ENCODE measurements around the gene COL8A2.
"Not testable (repeated sequence)": the region's sequence is repeated elsewhere in the genome, so short reads cannot be mapped to it uniquely, and the experiment has no call there.

The COL8A2 gene

DNA sequence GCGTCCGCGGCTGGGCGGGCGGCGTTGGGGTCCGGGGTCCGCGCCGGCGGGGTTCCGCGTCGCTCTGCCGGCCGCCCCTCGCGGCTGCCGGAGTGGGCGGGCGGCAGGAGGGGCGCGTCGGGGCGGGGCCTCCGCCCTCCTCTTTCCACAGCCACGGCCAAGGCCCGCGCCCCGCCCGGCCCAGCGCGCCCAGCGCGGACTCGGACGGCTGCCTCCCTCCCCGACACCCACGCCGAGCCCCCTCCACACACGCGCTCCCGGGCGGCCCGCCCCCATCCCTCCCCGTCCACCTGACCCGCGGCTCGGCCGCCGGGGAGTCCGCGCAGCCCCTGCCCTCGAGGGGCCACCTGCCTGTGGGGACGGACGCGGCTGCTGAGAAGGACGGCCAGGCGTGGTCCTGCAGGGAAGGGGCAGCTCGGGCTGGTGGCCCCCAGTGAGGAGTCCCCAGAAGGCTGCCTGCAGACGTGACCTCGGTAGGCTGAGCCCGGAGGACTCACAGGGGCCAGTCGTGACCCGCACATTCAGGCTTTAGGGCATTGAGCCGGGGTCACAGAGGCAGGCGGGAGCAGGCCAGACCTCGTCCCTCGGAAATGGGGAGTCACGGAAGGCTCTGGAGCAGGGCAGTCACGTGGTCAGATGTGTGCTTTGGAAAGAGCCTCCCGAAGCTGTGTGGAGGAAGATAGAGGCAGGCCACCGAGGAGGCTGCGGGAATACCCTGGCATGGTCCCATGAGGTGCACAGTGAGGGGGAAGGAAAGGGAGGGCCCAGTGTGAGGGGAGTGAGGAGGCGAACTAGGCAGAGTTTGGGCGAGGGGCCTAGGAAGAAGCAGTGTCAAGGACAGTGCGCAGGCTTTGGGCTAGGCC, at the start of gene COL8A2:
Gene COL8A2 (minus strand): TSS at position 94 of the 863 bp plus-strand sequence. CDS start 24,980 bp downstream, outside the sequence.
- no peak for DNase-seq (ENCODE audit: low read depth)

DNA sequence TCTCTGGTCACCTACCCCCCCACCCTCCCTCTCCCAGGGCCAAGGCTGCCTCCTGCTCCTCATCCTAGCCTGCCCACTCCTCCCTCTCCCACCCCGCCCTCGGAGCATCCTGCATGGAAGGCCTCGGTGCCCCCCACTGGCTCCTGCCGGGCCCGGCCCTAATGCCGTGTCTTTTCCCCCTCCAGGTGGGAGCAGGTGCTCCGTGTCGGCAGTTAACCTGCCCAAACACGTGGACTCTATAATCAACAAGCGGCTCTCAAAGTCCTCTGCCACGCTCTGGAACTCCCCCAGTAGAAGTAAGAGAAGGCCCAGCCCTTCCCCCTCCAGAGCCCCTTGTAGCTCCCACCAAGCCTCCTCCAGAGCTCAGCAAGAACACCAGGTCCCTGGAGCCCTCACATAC, 49.7 kb upstream of the COL8A2 start:
- DNase-seq (ENCODE audit: low read depth) = no peak

DNA sequence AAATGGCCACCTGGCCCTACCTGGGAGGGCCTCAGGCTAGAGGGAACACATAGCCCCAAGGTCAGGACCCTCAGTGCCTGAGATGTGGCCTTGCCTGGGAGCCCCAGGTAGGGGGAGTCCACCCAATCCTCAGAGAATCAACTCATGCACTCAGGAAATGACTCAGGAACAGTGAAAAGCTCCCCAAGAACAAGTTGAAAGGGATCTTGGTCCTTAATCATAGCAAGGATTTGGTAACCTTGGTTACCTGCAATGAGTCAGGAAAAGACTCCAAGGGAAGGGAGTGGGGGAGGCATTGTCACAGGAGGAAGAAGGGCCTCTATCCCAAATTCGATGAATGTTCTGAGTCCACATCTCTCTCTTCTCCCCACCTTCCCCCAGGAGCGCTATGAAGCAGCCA, 48.0 kb upstream of the COL8A2 start:
- DNase-seq (ENCODE audit: low read depth) = no peak

DNA sequence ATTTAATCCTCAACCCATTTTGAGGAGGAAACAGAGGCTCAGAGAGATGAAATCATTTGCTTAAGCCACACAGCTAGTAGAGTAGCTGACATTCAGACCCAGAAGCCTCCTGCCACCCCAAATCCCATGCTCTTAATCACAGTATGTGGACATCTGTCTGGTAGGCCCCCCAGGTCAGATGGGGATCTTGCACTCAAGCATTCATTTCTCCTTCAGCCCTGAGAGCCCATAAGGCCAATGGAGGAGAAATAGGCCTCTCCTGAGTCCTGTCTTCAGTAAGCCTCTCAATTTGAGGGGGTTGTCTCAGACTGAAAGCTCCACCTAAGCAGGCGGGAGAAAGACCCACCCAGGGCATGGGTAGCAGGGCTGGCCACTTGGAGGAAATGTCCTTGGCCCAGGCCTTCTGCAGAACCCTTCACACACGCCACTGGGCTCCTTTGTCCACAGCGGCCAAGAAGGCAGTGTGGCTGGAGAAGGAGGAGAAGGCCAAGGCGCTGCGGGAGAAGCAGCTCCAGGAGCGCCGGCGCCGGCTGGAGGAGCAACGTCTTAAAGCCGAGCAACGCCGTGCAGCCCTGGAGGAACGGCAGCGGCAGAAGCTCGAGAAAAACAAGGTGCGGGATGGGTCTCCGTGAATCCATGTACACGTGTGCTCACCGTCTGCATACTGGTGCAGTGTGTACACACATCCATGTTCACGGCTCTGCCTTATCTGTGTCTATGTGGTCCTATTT, 47.2 kb upstream of the COL8A2 start:
- no peak for DNase-seq (ENCODE audit: low read depth)

DNA sequence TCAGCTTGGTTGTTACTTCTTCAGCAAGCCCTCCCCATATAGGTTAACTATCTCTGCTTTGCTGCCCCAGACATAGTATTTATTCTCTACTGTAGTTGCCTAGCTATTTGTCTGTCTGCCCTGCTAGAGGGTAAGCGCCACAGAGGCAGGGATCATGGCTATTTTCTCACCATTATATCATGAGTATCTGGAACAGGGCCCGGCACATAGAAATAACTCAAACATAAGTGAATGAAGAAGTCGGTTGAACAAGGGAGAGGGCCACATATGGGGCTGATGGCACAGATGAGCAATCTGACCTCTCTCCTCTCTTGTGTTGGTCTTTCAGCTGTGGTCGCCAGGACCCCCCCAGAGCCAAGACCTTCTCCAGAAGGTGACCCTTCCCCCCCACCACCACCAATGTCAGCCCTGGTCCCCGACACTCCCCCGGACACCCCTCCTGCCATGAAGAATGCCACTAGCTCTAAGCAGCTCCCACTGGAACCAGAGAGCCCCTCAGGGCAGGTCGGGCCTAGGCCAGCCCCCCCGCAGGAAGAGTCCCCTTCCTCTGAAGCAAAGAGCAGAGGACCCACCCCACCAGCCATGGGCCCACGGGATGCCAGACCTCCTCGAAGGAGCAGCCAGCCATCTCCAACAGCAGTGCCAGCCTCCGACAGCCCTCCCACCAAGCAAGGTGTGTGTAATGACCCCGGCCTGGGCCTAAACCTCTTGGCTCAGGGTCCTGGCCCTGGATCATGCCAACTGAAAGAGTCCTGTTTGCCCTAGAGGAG, 45.8 kb upstream of the COL8A2 start:
- DNase-seq (ENCODE audit: low read depth) = no peak

DNA sequence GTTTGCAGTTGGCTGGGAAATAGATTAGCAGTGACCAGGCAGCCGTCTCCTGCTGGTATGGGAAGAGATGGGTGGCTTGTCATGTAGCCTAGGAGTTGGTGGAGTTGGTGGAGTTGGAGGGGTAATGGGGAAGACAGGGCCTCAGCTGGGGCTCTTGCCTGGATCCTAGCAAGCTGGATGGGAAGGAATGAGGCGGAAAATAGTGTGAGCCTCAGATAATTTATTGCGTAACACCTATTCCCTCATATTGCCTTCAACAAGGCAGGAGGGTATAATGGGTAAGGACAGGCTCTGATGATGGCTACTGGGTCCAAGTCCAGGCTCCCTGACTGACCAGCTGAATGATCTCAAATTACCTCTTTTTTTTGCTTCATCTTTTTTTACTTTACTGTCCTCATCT, 43.5 kb upstream of the COL8A2 start:
- DNase-seq (ENCODE audit: low read depth) = no peak

DNA sequence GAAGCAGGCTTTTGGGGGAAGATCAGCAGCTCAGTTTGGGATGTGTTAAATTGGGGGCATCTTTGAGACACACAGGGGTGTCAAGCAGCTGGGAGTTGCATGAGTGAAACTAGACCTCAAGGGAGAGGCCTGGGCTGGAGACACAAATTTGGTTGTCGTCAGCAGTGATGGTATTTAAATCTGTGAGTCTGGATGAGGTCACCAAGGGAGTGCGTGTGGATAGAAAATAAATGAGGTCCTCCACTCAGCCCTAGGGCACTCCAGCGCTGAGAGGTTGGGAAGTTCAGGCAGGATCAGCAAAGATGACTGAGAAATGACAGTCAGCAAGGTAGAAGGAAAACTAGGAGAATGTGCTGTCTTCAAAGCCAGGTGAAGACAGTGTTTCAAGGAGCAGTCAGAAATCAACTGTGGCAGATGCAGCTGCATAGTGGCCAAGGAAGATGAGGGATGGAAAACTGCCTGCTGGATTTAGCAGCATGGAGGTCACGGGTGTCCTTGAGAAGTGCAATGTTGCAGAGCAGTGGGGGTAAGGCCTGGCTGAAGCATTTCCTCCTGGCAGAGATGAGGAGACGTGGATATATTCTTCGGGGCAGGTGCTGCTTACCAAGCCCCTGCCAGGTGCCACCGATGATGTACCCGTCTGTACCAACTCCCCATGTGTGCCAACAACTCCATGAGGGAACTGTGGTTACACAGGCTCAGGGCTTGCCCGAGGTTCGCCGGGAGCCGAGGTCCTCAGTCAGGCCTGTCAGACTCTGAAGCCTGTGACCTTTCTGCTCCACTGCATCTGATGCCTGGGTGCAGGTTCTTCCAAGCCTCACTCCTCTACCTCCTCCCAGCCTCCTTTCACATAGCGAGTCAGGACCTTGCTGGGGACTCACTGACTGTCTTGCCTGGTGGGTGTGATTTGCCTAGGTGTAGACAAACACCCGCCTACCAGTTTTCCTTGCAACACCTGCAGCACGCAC, 42.2 kb upstream of the COL8A2 start:
- DNase-seq (ENCODE audit: low read depth) = no peak

DNA sequence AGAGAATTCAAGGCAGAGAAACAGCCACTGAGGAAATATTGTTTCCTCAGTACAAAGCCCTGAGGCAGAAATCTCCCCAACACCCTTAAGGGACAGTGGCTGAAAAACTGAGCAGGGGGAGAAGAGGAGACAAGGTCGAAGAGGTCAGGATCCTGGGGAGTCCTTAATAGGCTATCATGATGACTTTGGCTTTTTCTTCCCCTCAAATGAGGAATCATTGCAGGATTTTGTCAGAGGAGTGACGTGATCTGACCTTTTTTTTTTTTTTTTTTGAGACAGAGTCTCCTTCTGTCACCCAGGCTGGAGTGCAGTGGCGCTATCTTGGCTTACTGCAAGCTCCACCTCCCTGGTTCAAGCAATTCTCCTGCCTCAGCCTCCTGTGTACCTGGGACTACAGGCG, 41.1 kb upstream of the COL8A2 start:
- DNase-seq (ENCODE audit: low read depth) = no peak

DNA sequence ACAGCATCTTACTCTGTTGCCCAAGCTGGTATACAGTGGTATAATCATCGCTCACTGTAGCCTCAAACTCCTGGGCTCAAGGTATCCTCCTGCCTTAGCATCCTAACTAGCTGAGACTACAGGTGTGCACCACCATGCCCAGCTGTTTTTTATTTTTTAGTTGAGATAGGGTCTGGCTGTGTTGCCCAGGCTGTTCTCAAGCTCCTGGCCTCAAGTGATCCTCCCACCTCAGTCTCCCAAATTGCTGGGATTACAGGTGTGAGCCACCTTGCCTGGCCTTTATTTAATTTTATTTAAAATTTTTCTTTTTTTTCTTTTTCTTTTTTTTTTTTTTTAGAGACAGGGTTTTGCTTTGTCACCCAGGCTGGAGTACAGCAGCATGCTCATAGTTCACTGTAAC, 40.1 kb upstream of the COL8A2 start:
- no peak for DNase-seq (ENCODE audit: low read depth)

DNA sequence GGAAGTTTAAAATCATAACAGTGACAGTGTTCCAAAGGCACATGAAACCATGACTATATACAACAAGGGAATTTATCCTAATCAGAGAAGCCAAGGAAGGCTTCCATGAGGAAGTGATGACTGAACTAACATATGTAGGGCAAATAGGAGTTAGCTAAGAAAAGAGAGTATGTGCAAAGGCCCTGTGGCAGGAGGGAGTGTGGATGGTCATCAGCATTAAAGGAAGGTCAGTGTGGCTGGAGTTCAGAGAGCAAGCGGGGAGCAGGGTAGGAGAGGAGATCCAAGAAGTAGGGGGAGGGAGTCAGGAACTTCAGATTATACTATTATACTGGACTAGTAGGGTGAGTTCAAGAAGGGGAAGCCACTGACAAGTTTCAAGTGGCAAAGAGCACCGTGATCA, 39.3 kb upstream of the COL8A2 start:
- DNase-seq (ENCODE audit: low read depth) = no peak

DNA sequence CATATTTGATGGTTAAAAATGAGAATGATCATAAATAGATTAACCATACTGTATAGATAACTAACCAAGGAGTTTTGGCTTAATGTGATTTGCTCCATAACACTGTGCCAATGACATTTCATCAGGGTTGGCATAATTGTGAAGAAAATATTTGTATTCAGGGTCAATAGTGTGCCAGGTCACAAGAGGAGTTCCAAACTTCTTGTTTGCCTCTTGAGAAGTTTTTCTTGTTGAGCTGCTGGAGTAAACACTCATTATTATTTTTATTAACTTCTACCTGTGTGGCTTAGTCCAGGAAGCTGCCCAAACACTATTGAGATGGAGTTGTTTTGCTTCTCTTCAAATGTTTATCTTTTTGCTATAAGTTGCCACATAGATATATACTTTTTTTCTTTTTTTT, 38.4 kb upstream of the COL8A2 start:
- no peak for DNase-seq (ENCODE audit: low read depth)

DNA sequence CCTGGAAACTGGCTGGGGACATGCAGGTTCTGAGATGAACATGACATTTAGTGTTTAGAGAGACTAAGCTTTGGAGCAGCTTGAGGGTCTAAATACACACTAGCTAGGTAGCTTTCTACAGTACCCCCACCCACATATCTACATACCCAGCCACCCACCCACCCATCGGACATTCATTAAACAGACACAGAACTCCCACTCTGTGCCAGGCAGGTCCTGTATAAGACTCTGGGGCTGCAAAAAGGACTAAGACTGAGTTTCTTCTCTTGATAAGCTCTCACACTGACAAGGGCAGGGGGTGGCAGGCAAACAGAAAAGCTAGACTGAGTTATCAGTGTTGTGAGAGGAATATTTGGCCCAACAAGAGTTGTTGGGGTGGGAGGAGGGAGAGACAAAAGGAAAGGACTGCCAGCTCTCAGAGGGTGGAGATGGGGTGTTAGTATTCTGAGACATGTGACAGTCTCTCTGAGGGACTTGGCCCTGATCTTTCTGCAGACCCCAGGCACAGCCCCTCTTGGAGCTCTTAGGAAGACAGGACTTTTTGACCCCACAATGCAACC, 37.7 kb upstream of the COL8A2 start:
- no peak for DNase-seq (ENCODE audit: low read depth)

DNA sequence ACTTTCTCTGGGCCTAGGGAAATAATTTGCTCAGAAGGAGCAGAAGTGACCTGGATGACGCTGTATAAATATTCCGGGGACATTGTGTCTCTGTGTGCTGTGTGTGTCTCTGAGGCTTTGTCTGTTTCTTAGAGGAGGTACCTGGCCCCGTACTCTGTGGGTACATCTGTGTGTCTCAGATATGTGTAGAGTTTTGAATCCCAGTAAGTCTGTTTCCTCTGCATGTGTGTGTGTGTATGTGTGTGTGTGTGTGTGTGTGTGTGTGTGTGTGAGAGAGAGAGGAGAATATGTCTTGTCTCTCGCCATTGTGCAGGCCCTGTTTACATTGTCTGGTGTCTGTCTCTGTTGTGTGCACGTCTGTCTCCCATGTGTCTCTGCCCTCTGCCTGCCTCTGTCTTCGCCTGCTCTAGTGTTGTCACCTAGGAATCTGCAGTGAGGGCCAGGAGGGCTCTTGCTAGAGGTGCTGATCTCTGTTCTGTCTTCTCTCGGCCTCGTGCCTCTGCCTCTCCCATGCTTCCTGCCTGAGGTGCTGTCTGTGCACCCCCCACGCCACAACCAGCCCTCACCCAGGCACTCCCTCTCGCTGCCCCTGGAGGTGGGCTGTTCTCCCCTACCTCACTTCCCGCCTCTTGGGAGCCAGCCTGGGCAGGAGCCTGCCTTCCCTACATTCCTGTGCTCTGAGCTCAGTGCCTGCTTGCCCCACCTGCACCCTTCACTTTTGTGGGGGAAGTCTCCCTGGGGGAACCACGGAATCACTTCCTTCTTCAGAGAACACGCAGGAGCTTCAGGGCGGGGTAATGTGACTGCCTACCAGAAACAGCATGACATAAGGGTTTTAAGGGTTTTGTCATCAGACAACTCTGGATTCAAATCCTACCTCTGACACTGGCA, 36.9 kb upstream of the COL8A2 start:
- DNase-seq (ENCODE audit: low read depth) = no peak

DNA sequence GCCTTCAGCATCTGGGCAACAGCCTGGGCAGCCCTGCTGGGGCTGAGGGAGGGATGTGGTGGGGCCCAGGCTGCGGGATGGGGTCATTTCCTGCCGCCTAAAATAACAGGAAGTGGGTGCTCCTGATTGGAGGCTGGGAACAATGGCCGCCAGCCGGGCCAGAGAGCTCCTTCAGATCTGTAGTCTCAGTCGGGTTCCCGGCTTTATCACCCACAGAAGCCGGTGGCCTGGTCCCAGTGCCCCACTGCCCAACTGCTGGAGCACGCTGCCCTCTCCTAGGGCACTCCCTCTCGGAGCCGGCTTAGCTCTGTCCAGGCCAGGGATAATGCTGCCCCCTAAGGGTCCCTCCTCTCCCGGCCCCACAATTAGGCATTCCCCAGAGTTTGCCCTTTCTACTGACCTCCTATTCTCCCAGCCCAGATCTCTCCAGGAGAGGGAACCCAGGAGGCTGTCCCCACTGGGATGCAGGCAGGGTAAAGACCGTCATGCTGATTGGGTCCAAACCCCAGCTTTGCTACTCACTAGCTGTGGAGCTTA, 36.0 kb upstream of the COL8A2 start:
- no peak for DNase-seq (ENCODE audit: low read depth)

DNA sequence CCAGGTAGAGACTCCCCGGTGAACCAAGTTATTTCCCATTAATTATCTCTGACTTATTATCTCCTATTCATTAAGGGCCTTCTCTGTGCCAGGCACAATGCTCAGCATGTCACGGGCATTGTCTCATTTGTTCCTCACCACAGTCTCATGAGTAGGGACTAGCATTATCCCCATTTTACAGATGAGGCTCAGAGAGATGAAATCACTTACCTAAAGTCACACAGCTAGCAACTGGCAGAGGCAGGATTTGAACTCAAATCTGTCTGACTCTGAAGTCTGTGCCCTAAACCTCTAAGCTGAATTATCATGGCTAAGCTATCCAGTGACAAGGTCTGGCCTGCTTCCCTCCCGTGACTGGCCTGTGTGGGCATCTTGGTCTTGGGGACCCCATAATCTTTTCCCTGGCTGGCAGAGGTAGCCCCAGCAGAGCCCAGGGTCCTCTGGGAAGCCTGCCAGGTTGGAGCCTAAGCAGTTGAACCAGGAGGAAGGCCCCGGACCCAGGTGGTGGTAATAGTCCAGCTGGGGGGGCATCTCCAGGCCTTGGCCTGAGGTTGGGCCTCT, 35.4 kb upstream of the COL8A2 start:
- no peak for DNase-seq (ENCODE audit: low read depth)

DNA sequence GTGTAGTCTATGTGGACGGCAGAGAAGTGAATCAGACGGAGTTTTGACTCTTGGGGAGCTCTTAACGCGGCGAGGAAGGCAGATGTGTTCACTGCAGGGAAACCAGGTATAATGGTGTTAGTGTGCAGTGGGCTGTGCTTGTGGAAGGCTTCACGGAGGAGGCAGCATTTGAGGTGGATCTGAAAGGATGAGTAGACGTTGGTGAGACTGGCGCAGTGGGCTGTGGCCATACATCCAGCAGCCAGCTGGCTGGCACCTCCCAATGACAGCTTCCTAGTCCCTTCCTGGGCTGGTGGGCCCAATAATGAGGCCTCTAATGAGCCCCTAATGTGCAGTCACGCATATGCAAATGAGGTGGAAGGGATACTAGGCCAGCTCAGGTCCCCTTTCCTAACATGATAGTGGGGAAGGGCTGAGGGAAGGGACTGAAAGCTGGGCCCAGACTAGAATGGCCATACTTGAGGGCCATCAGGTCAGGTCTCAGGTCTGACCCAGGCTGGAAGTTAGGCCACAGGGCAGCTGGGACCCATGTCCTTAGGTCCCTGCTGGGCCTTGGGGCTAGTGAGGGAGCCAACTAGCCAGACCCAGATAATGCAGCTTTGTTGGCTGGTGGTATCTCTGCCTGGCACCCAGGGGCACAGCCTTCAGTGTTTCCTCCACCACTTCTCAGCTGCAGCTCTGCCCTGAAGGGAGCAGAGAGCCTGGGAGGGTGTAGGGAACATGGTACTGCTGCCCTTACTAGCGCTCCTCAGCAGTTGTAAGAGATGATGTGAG, 34.8 kb upstream of the COL8A2 start:
- no peak for DNase-seq (ENCODE audit: low read depth)

DNA sequence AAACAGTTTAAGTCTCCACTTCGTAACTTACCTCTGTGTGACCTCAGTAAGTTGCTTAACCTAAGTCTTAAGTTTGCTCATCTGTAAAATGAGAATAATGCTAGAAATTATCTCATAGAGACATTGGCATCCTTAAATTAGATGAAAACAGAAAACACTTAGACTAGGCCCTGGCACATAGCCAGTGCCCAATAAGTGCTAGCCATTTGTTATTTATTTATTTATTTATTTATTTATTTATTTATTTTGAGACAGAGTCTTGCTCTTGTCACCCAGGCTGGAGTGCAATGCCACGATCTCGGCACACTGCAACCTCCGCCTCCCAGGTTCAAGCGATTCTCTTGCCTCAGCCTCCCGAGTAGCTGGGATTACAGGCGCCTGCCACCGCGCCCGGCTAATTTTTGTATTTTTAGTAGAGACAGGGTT, 33.8 kb upstream of the COL8A2 start:
- DNase-seq (ENCODE audit: low read depth) = not testable (repeated sequence)

DNA sequence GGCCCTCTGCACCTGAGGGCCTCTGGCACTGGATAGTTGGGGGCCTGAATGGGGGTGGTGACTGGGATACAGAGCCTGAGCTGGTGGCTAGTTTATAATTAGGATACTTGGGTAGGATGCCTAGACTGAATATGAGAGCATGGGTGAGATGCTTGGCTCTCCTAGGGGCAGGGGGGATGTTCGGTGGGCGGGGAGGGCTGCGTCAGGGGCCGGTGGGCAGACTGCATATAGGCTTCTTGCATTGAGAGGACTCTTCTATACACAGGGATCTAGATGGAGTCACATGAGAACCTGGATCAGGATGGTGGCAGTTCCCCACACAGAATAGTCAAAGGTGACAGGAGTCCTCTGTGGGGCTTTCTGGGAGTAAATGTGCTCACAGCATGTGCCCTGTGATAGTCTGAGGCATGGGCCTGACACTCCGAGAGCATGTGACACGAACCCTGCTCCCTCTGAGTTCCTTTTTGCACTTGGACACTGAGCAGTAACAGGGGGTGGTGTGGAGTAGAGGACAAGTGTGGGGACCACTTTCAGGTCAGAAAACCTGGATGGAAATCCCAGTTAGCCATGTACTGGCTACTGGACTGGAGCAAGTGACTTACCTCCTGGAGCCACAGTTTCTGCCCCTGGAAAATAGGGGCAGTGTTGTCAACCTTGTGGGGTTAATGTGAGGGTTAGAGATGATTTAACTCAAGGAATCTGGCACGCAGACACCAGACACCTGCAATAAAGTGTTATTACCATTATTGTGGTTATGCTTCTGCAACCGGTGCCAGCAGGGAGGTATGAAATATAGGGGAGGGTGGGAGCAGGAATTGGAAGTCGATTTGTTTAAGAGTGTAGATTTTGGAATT, 33.2 kb upstream of the COL8A2 start:
- no peak for DNase-seq (ENCODE audit: low read depth)
